Chondrocyte (in vitro differentiated cells): ENCODE results near the gene SH3BGRL2. TPM values are rescaled to one million over a fixed set of nuclear protein-coding genes. Genes with fewer than 3 reads are reported as not detected.

ENCODE experiments used
- DNase-seq: peaks from one replicate; pipeline ENCODE4 v3.0.0; 2021; ENCODE audit warnings: mixed read lengths, low spot score
- H3K27ac Mint-ChIP-seq: one replicate; pipeline ENCODE4 v1.8.0; 2021; ENCODE audit warnings: mild to moderate bottlenecking, moderate library complexity, mixed read lengths; ENCODE audit not compliant: unreplicated experiment
- H3K27me3 Mint-ChIP-seq: 2 replicates; pipeline ENCODE4 v1.8.0; 2021; ENCODE audit warnings: low read depth, mixed read lengths
- H3K36me3 Mint-ChIP-seq: 2 replicates; pipeline ENCODE4 v1.8.0; 2021; ENCODE audit warnings: low read depth, mixed read lengths
- H3K4me1 Mint-ChIP-seq: 2 replicates; pipeline ENCODE4 v1.8.0; 2021; ENCODE audit warnings: low read depth, mild to moderate bottlenecking, mixed read lengths
- H3K4me3 Mint-ChIP-seq: one replicate; pipeline ENCODE4 v1.8.0; 2021; ENCODE audit warnings: mild to moderate bottlenecking, moderate library complexity, mixed read lengths; ENCODE audit not compliant: unreplicated experiment
- H3K9me3 Mint-ChIP-seq: 2 replicates; pipeline ENCODE4 v1.8.0; 2021; ENCODE audit warnings: low read depth, mixed read lengths
- total RNA-seq: library from RNA; stranded (reverse); gene quantifications from 3 replicates; pipeline ENCODE4 v1.2.1, GENCODE V29; 2021
- TF ChIP-seq, protein P1 (sequence below): fragments of 200-600 bp; sonication (generic); IDR thresholded peaks from 2 replicates; pipeline ENCODE4 v1.5.0; 2021; ENCODE audit warnings: antibody characterized with exemption, mild to moderate bottlenecking, moderate library complexity

Gene SH3BGRL2
- total RNA-seq, 1 donor from 2014 or later = 2.7 TPM

DNA sequence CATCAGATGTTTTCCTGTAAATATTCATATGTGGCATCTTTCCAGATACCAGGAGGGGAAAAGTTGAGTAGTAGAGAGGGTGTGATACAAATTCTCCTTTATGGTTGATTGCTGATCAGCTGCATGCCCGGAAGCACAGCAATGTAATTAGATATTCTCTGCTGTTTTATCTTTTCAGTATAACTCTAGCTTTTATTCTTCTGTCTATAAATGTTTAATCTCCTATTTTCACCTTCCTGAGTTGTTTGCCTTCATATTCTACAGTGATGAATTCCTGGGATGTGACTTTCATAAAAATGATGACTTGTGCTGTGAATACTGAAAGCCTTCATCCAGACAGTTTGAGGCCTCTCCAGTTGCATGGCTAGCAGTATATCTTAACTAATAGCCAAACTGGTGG is 53.7 kb downstream of the SH3BGRL2 start:
- Mint-ChIP-seq H3K4me3 (no peak overlapping the region), H3K36me3 (peaks cover 2% of the 10 kb centered on the region), H3K27me3 (no peaks in the 10 kb centered on the region), H3K4me1 (no peaks in the 10 kb centered on the region), H3K9me3 (no peaks in the 10 kb centered on the region), H3K27ac (no peak overlapping the region)
- DNase-seq = no peak
- TF ChIP-seq, protein P1, sequence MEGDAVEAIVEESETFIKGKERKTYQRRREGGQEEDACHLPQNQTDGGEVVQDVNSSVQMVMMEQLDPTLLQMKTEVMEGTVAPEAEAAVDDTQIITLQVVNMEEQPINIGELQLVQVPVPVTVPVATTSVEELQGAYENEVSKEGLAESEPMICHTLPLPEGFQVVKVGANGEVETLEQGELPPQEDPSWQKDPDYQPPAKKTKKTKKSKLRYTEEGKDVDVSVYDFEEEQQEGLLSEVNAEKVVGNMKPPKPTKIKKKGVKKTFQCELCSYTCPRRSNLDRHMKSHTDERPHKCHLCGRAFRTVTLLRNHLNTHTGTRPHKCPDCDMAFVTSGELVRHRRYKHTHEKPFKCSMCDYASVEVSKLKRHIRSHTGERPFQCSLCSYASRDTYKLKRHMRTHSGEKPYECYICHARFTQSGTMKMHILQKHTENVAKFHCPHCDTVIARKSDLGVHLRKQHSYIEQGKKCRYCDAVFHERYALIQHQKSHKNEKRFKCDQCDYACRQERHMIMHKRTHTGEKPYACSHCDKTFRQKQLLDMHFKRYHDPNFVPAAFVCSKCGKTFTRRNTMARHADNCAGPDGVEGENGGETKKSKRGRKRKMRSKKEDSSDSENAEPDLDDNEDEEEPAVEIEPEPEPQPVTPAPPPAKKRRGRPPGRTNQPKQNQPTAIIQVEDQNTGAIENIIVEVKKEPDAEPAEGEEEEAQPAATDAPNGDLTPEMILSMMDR = no peak

DNA sequence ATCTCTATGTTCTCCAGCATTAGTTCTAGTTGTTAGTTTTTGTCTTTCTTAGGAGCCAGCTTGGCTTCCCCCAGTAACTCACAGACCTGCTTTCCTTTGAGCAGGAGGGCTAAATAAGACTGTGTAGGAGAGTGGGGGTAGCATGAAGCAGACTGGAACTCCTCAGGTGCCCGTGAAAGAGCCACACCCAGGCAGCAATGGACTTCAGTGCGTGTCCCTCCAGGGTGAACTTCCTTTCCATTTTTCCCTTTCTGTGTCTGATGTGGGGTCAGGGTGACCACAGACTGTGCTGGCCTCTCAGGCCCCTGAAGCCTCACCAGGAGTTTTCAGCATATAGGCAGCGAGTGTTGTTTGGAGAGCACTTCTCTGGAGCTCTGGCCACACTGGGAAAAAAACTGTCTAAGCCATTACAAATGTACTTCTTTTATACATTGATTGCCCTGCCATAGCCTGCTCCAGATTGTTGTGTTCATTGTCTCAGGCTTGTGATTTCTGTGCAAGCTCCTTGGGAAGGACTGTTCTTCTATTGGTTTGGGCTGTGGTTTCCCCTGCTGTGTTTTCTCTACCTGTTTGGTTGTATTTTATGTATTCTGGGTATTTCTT is 55.7 kb downstream of the SH3BGRL2 start:
- no peak overlapping the region for H3K27ac Mint-ChIP-seq
- H3K9me3 Mint-ChIP-seq = no peaks in the 10 kb centered on the region
- H3K4me3 Mint-ChIP-seq = no peak overlapping the region
- H3K4me1 Mint-ChIP-seq = no peaks in the 10 kb centered on the region
- no peaks in the 10 kb centered on the region for H3K27me3 Mint-ChIP-seq
- H3K36me3 Mint-ChIP-seq = no peaks in the 10 kb centered on the region
- no peak for DNase-seq
- TF ChIP-seq, protein P1 = no peak

DNA sequence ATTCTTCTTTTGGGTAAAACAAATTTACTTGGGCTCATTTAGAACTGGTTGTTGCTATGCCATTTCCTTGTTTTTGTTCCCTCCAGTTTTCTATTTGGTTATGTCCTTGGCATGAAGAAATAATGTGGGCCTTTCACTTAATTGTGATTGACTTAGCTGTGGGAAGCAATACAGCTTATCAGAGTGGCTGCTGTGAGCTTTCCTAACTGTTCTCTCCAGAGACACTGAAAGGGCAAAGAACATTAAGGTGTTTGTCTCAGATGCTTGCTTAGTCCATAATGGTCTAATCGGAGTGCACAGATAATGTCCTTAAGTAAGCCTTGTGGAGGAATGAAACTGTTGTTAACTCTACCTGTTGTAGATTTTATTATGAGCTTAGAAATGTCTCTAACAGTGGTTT is 56.6 kb downstream of the SH3BGRL2 start:
- no peak overlapping the region for H3K27ac Mint-ChIP-seq
- H3K9me3 Mint-ChIP-seq = no peaks in the 10 kb centered on the region
- TF ChIP-seq, protein P1 = no peak
- no peaks in the 10 kb centered on the region for H3K4me1 Mint-ChIP-seq
- H3K27me3 Mint-ChIP-seq = no peaks in the 10 kb centered on the region
- H3K36me3 Mint-ChIP-seq = peaks cover 1% of the 10 kb centered on the region
- no peak for DNase-seq
- no peak overlapping the region for H3K4me3 Mint-ChIP-seq

DNA sequence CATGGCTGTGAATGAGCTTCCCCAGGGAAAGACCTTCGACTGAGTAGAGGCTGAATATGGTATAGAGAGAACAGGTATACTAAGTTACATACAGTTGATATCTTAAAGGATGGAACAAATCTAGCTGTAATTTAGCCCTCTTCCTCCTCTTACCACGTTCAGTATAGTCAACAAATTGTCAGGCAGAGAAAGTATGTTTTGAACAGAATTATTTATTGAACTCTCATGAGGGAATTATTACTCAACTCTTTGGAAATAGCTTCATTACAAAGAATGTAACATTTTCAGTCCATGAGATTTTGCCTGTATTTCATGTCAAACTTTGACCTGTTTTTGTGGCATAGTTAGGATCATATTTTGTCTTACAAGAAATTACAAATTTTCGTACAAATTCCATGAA is 63.0 kb downstream of the SH3BGRL2 start:
- H3K36me3 Mint-ChIP-seq = peaks cover 1% of the 10 kb centered on the region
- DNase-seq = no peak
- TF ChIP-seq, protein P1 = no peak
- H3K27ac Mint-ChIP-seq = no peak overlapping the region
- no peaks in the 10 kb centered on the region for H3K9me3 Mint-ChIP-seq
- no peaks in the 10 kb centered on the region for H3K27me3 Mint-ChIP-seq
- no peak overlapping the region for H3K4me3 Mint-ChIP-seq
- no peaks in the 10 kb centered on the region for H3K4me1 Mint-ChIP-seq

DNA sequence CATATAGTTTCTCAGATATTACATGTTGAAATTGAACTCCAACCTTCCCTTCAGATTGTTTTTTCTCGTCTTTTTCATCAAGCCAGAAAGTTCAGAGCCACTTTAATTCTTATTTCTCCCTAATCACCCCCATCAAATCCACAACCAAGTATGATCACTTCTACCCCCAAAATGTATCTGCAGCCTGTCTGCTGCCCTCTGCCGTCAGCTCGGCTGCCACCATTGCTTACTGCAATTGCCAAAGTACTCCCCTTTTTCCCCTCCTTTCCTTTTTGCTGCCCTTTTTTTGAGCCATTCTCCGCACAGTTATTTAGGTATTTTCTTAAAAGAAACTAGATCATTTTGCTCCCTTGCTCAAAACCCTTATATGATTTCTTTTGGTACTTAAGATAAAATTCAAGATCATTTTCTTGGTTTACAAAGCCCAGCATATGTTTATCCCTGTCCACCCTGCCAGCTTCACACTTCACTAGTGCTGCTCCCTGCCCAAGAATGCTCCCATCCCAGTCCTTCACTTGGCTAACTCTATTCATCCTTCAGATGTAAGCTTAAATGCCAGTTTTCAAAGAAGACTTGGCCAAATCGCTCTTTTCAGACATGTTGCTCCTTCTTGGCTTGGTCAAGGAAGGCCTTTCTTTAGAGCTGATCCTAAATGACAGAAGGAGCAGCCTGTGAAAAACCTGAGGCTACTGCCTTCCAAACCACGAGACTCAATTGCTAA is 63.7 kb downstream of the SH3BGRL2 start:
- TF ChIP-seq, protein P1 = peak; percentile 30
- H3K9me3 Mint-ChIP-seq = no peaks in the 10 kb centered on the region
- no peak overlapping the region for H3K4me3 Mint-ChIP-seq
- H3K36me3 Mint-ChIP-seq = peaks cover 1% of the 10 kb centered on the region
- no peaks in the 10 kb centered on the region for H3K27me3 Mint-ChIP-seq
- H3K4me1 Mint-ChIP-seq = no peaks in the 10 kb centered on the region
- H3K27ac Mint-ChIP-seq = no peak overlapping the region
- no peak for DNase-seq
